PC-9 (cell line): ENCODE results near the gene TRANK1. TPM values are rescaled to one million over a fixed set of nuclear protein-coding genes. Genes with fewer than 3 reads are reported as not detected.

Source experiments
- BruUV-seq: library from RNA; stranded (reverse); fragments of 400-500 nt; replicated peaks from 2 replicates; lab custom pipeline; 2021; lab: Mats Ljungman, UMichigan
- CTCF ChIA-PET: fragments of 300-600 bp; sonication (Branson Sonifier 250); formaldehyde crosslinking; loops from one replicate; lab custom pipeline; 2022; ENCODE audit warnings: antibody characterized with exemption; lab: Charles Lee
- POLR2A ChIA-PET: fragments of 300-600 bp; sonication (Branson Sonifier 250); formaldehyde crosslinking; loops from one replicate; lab custom pipeline; 2022; ENCODE audit warnings: antibody characterized with exemption; ENCODE audit not compliant: unreplicated experiment; lab: Charles Lee
- DNase-seq, 2 experiments: peaks; one replicate each; pipeline versions ENCODE4 v3.0.0 to v3.0.0-alpha.2; 2015 to 2022; ENCODE audit warnings: mixed read lengths in 1 of 2
- H2AFZ ChIP-seq: fragments of 200-600 bp; sonication (generic); 2 replicates; pipeline ENCODE4 v1.8.1; 2017; ENCODE audit warnings: antibody characterized with exemption
- H3F3A ChIP-seq: fragments of 200-600 bp; sonication (generic); 2 replicates; pipeline ENCODE4 v1.8.1; 2017; ENCODE audit warnings: antibody characterized with exemption, mild to moderate bottlenecking, low read depth; ENCODE audit not compliant: insufficient read depth
- H3K27ac ChIP-seq: fragments of 200-600 bp; sonication (generic); 2 replicates; pipeline ENCODE4 v1.6.1; 2016; ENCODE audit warnings: mixed run types
- H3K27me3 ChIP-seq: fragments of 200-600 bp; sonication (generic); 2 replicates; pipeline ENCODE4 v1.6.1; 2016; ENCODE audit warnings: low read depth, mixed run types; ENCODE audit not compliant: insufficient read depth
- H3K36me3 ChIP-seq: fragments of 200-600 bp; sonication (generic); 2 replicates; pipeline ENCODE4 v1.6.1; 2016; ENCODE audit warnings: low read depth, mixed run types
- H3K4me1 ChIP-seq: fragments of 200-600 bp; sonication (generic); replicated peaks from 2 replicates; pipeline ENCODE4 v1.6.1; 2016; ENCODE audit warnings: mixed run types; ENCODE audit not compliant: insufficient read depth
- H3K4me2 ChIP-seq: fragments of 200-600 bp; sonication (generic); 2 replicates; pipeline ENCODE4 v1.6.1; 2017; ENCODE audit warnings: mixed run types
- H3K4me3 ChIP-seq: fragments of 200-600 bp; sonication (generic); 2 replicates; pipeline ENCODE4 v1.6.1; 2016; ENCODE audit warnings: mixed run types
- H3K79me2 ChIP-seq: fragments of 200-600 bp; sonication (generic); 2 replicates; pipeline ENCODE4 v1.6.1; 2017; ENCODE audit warnings: low read depth, mixed run types
- H3K9me2 ChIP-seq: fragments of 200-600 bp; sonication (generic); 2 replicates; pipeline ENCODE4 v1.8.1; 2017; ENCODE audit warnings: mild to moderate bottlenecking; ENCODE audit not compliant: insufficient read depth
- H3K9me3 ChIP-seq: fragments of 200-600 bp; sonication (generic); 2 replicates; pipeline ENCODE4 v1.8.1; 2016; ENCODE audit warnings: low read depth; ENCODE audit not compliant: insufficient read depth
- H4K20me1 ChIP-seq: fragments of 200-600 bp; sonication (generic); 2 replicates; pipeline ENCODE4 v1.8.1; 2017; ENCODE audit not compliant: insufficient read depth
- EZH2 ChIP-seq: fragments of 200-600 bp; sonication (generic); IDR thresholded peaks from 2 replicates; pipeline ENCODE4 v1.8.0; 2017; ENCODE audit warnings: antibody characterized with exemption, low read depth
- intact Hi-C: fragments of 100-400 bp; cut with micrococcal nuclease; formaldehyde crosslinking; loops from one replicate; pipeline ENCODE4 v1.10.0; 2022; ENCODE audit not compliant: unreplicated experiment
- total RNA-seq: library from RNA; stranded (reverse); gene quantifications from 2 replicates; pipeline ENCODE4 v1.2.3, GENCODE V29; 2021
- TF ChIP-seq, protein P1 (sequence below): fragments of 200-600 bp; sonication (generic); conservative IDR thresholded peaks from 2 replicates; pipeline ENCODE4 v1.6.1; 2017; ENCODE audit warnings: mixed run types, antibody characterized with exemption, mild to moderate bottlenecking, moderate library complexity

The TRANK1 gene
- total RNA-seq, 1 experiment from 2014 or later = 12.1 TPM

GRCh38 chr3:36812240-36812639 lies 132.6 kb downstream of the TRANK1 start:
- no peak for TF ChIP-seq EZH2
- TF ChIP-seq, protein P1, sequence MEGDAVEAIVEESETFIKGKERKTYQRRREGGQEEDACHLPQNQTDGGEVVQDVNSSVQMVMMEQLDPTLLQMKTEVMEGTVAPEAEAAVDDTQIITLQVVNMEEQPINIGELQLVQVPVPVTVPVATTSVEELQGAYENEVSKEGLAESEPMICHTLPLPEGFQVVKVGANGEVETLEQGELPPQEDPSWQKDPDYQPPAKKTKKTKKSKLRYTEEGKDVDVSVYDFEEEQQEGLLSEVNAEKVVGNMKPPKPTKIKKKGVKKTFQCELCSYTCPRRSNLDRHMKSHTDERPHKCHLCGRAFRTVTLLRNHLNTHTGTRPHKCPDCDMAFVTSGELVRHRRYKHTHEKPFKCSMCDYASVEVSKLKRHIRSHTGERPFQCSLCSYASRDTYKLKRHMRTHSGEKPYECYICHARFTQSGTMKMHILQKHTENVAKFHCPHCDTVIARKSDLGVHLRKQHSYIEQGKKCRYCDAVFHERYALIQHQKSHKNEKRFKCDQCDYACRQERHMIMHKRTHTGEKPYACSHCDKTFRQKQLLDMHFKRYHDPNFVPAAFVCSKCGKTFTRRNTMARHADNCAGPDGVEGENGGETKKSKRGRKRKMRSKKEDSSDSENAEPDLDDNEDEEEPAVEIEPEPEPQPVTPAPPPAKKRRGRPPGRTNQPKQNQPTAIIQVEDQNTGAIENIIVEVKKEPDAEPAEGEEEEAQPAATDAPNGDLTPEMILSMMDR = no peak
- Histone ChIP-seq H3K4me3 (no peak overlapping the region), H3K27me3 (no peaks in the 10 kb centered on the region), H2AFZ (no peak overlapping the region), H3K79me2 (no peaks in the 10 kb centered on the region), H4K20me1 (no peaks in the 10 kb centered on the region), H3K9me2 (no peaks in the 10 kb centered on the region), H3K4me2 (peak overlapping the region; percentile 8), H3K27ac (no peak overlapping the region), H3F3A (no peaks in the 10 kb centered on the region), H3K9me3 (no peaks in the 10 kb centered on the region), H3K4me1 (peaks cover 21% of the 10 kb centered on the region; the same call in 1 of the 2 replicates), H3K36me3 (no peaks in the 10 kb centered on the region)
- intact Hi-C loops = no loop called here
- ChIA-PET CTCF (no interaction called here), POLR2A (no interaction called here)
- BruUV-seq = no TSS peak
- peak; percentile 15 to 76 for DNase-seq

DNA sequence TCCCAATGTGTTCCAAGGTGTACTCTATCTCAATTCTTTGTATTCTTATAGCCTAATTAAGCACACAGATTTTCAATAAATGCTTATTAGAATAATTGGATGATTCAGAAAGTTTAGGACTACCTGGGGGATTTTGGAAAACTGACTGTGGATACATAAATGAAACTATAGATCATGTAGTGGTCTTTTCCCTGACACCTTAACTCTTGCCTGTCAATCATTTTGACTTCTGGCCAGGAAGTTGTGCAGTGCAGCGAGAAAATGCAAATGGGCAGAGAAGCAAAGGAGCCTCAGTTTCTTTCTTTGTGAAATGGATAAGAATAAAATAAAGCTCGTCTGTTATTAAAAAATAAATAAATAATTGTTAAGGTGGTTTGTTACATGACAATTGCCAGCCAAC lies 133.1 kb downstream of the TRANK1 start:
- no peaks in the 10 kb centered on the region for H3K27me3 ChIP-seq
- H3K4me1 ChIP-seq = peaks cover 21% of the 10 kb centered on the region; the same call in 1 of the 2 replicates
- TF ChIP-seq, protein P1 = no peak
- TF ChIP-seq EZH2 = no peak
- no peaks in the 10 kb centered on the region for H3K9me3 ChIP-seq
- BruUV-seq = no TSS peak
- no peak overlapping the region for H3K4me3 ChIP-seq
- no peaks in the 10 kb centered on the region for H4K20me1 ChIP-seq
- no peak for DNase-seq
- POLR2A ChIA-PET = no interaction called here
- H3F3A ChIP-seq = no peaks in the 10 kb centered on the region
- H3K9me2 ChIP-seq = no peaks in the 10 kb centered on the region
- H3K27ac ChIP-seq = no peak overlapping the region
- no peaks in the 10 kb centered on the region for H3K79me2 ChIP-seq
- no peaks in the 10 kb centered on the region for H3K36me3 ChIP-seq
- intact Hi-C loops = no loop called here
- CTCF ChIA-PET = no interaction called here
- no peak overlapping the region for H3K4me2 ChIP-seq
- no peak overlapping the region for H2AFZ ChIP-seq

GRCh38 chr3:36804295-36805055 lies 140.4 kb downstream of the TRANK1 start:
- H3K27me3 ChIP-seq = no peaks in the 10 kb centered on the region
- intact Hi-C loops = no loop called here
- ChIA-PET CTCF (no interaction called here), POLR2A (no interaction called here)
- H3K4me2 ChIP-seq = no peak overlapping the region
- H3K36me3 ChIP-seq = no peaks in the 10 kb centered on the region
- H3K79me2 ChIP-seq = no peaks in the 10 kb centered on the region
- BruUV-seq = no TSS peak
- no peak overlapping the region for H2AFZ ChIP-seq
- no peak overlapping the region for H3K4me3 ChIP-seq
- no peaks in the 10 kb centered on the region for H3F3A ChIP-seq
- DNase-seq = peak in 1 of 2 experiments; percentile 10
- no peak overlapping the region for H3K27ac ChIP-seq
- TF ChIP-seq EZH2 = no peak
- TF ChIP-seq, protein P1 = no peak
- H3K9me3 ChIP-seq = no peaks in the 10 kb centered on the region
- no peaks in the 10 kb centered on the region for H3K9me2 ChIP-seq
- no peaks in the 10 kb centered on the region for H4K20me1 ChIP-seq
- no peaks in the 10 kb centered on the region for H3K4me1 ChIP-seq
